ENCODE data around the gene RFX2. TPM values are rescaled to one million over a fixed set of nuclear protein-coding genes. Genes with fewer than 3 reads are reported as not detected.

RFX2 gene
- total RNA-seq, 1 experiment from 2014 or later, result 3.7 TPM

- H3K27ac Mint-ChIP-seq, result no peak overlapping the region
- Histone ChIP-seq H3T11ph (ENCODE audit: low read length) (no peak overlapping the region), H3K14ac (ENCODE audit: insufficient read depth, low read length) (no peak overlapping the region), H3K27ac (ENCODE audit: insufficient read length, low read depth, low read length) (no peak overlapping the region), H2BK20ac (ENCODE audit: low read depth, low read length, poor library complexity, severe bottlenecking) (no peak overlapping the region), H2AFZ (ENCODE audit: low read length) (no peak overlapping the region), H3K56ac (ENCODE audit: insufficient read length, low read depth, low read length) (no peak overlapping the region), H3K4me1 (ENCODE audit: insufficient read depth, low read length) (no peaks in the 10 kb centered on the region), H4K8ac (replicated peaks; ENCODE audit: insufficient read length, low read depth, low read length) (no peak overlapping the region), H3K18ac (ENCODE audit: insufficient read length, low read depth, low read length) (no peak overlapping the region), H2BK120ac (ENCODE audit: low read depth, low read length, poor library complexity, severe bottlenecking) (no peak overlapping the region), H4K20me1 (ENCODE audit: control insufficient read depth, insufficient read depth, insufficient read length) (no peaks in the 10 kb centered on the region), H2BK5ac (ENCODE audit: insufficient read length, low read length) (no peak overlapping the region), H2AK5ac (ENCODE audit: insufficient read length, low read length) (no peak overlapping the region), H3K79me1 (ENCODE audit: insufficient read depth, low read depth, low read length, poor library complexity, severe bottlenecking) (no peaks in the 10 kb centered on the region), H3K27me3 (ENCODE audit: insufficient read depth, low read length) (no peaks in the 10 kb centered on the region), H3K23me2 (ENCODE audit: insufficient read length, low read depth, low read length, poor library complexity, severe bottlenecking) (no peaks in the 10 kb centered on the region), H3K4ac (ENCODE audit: low read depth, low read length) (no peak overlapping the region), H2BK15ac (ENCODE audit: low read depth, low read length) (no peak overlapping the region), H3K9ac (ENCODE audit: extremely low read depth, insufficient read length, low read length) (no peak overlapping the region), H3K9me3 (ENCODE audit: control insufficient read depth, low read depth, low read length) (no peaks in the 10 kb centered on the region), H4K5ac (ENCODE audit: insufficient read length, low read depth, low read length) (no peak overlapping the region), H4K91ac (ENCODE audit: insufficient read length, low read depth, low read length) (no peak overlapping the region), H2BK12ac (ENCODE audit: insufficient read length, low read depth, low read length) (no peak overlapping the region), H3K79me2 (ENCODE audit: insufficient read depth, low read length) (no peaks in the 10 kb centered on the region), H3K4me2 (ENCODE audit: insufficient read depth, insufficient read length, low read length) (no peak overlapping the region), H3K23ac (ENCODE audit: insufficient read length, low read depth, low read length) (no peak overlapping the region)
- no peak for TF ChIP-seq CTCF (conservative IDR thresholded peaks at IDR 0.05)
- H3K4me1 Mint-ChIP-seq, result peaks cover 0 to 15% of the 10 kb centered on the region in 2 experiments; a peak in 2 of 4 replicates
- no peaks in the 10 kb centered on the region; a peak in 1 of 7 replicates for H3K36me3 Mint-ChIP-seq (ENCODE audit: insufficient read depth in 1 of 3, low read depth in 3 of 3)
- H3K4me3 Mint-ChIP-seq, result no peak overlapping the region
- no peak for DNase-seq
- WGBS (ENCODE audit: extremely low coverage, insufficient read length, low lambda C conversion rate), result no CpG with 5 or more reads among the region's 13 CpGs
- peaks cover 42% of the 10 kb centered on the region for H3K27me3 Mint-ChIP-seq (ENCODE audit: low read depth)
- H3K9me3 Mint-ChIP-seq, result no peaks in the 10 kb centered on the region
These were observed 95.7 kb downstream of the RFX2 start for GRCh38 chr19:6014551-6015135.
